ENCODE data around the gene C4BPA.

- TF ChIP-seq BHLHE40 (IDR thresholded peaks at IDR 0.05; ENCODE audit: borderline replicate concordance), result no peak
- no peak for TF ChIP-seq SUZ12 (IDR thresholded peaks at IDR 0.05)
Measured at GRCh38 chr1:207062058-207062457, 42.0 kb upstream of the C4BPA start.
